Esophagus (tissue), 2 donors: ENCODE data around the gene QARS1. TPM values are rescaled to one million over a fixed set of nuclear protein-coding genes. Genes with fewer than 3 reads are reported as not detected.
A peak's percentile ranks its signal among the peaks of the same experiment; 100 is the strongest.

Experiments
- H3K27ac ChIP-seq, 2 donors: one replicate each; pipeline ENCODE4 v1.5.1; 2013; ENCODE audit warnings: low read depth in 2 of 2, mild to moderate bottlenecking in 2 of 2, inconsistent platforms in 1 of 2, low read length in 1 of 2, moderate library complexity in 1 of 2
- H3K27me3 ChIP-seq, 2 donors: one replicate each; pipeline ENCODE4 v1.6.1; 2013; ENCODE audit warnings: low read length in 2 of 2, control low read depth in 1 of 2, mild to moderate bottlenecking in 1 of 2; ENCODE audit not compliant: insufficient read depth in 2 of 2, control insufficient read depth in 1 of 2
- H3K36me3 ChIP-seq, 2 donors: one replicate each; pipeline ENCODE4 v1.6.1; 2013; ENCODE audit warnings: low read length in 1 of 2; ENCODE audit not compliant: control insufficient read depth in 2 of 2, insufficient read depth in 2 of 2
- H3K4me1 ChIP-seq, 2 donors: one replicate each; pipeline ENCODE4 v1.6.1; 2013; ENCODE audit warnings: low read length in 1 of 2; ENCODE audit not compliant: control insufficient read depth in 2 of 2, insufficient read depth in 2 of 2
- H3K4me3 ChIP-seq, 2 donors: one replicate each; pipeline ENCODE4 v1.5.1; 2013; ENCODE audit warnings: low read length in 2 of 2, mild to moderate bottlenecking in 2 of 2, low read depth in 1 of 2, moderate library complexity in 1 of 2
- H3K9me3 ChIP-seq, 2 donors: one replicate each; pipeline ENCODE4 v1.6.1; 2013; ENCODE audit warnings: mild to moderate bottlenecking in 2 of 2, low read depth in 1 of 2, low read length in 1 of 2, moderate library complexity in 1 of 2; ENCODE audit not compliant: control insufficient read depth in 2 of 2, insufficient read depth in 1 of 2
- WGBS, 2 donors: extraction: QIAGEN DNeasy Blood & Tissue Kit; methylation state at CpG; one replicate each; pipeline ENCODE4 v1.1.7; 2013; 5-methylcytosine and 5-hydroxymethylcytosine counted together
- polyA plus RNA-seq, 2 donors: library from polyadenylated mRNA; stranded (reverse); fragments of 200-250 nt; gene quantifications; one replicate each; pipeline ENCODE4 v1.2.3, GENCODE V29; 2013
- donor health status: healthy with polysubstance abuse.
- donor health status: Bipolar disorder and iron deficiency.

Gene QARS1
- polyA plus RNA-seq, 2 donors = 228 to 237 TPM

DNA sequence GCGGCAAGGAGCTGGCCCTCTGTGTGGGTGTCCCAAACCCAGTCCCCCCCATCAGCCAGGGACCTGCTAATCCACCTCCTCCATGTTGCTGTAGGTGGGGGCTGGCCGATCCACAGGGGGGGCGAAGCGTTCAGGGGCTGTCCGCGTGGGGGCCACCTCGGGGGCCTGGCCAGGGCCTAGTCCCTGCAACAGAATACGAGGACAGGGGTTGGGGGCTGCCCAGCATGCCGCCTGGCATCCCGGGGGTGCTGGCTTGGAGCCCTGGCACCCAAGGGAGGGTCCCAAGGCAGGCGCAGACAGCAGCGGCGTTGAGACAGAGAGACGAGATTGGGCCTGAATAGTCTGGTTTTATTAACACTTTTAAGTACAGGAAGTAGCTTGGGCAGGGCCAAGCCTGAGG, 3.8 kb upstream of the QARS1 start:
- Histone ChIP-seq H3K36me3 (peaks cover 12 to 56% of the 10 kb centered on the region in 2 donors), H3K9me3 (no peaks in the 10 kb centered on the region), H3K4me1 (peaks cover 2 to 7% of the 10 kb centered on the region in 2 donors), H3K27me3 (no peaks in the 10 kb centered on the region), H3K27ac (no peak overlapping the region), H3K4me3 (no peak overlapping the region)
- WGBS, 2 donors = 77 to 81% methylated on average over 14 of the region's 14 CpGs

- H3K4me1 ChIP-seq = peaks cover 5 to 11% of the 10 kb centered on the region in 2 donors
- peaks cover 28 to 46% of the 10 kb centered on the region in 2 donors for H3K36me3 ChIP-seq
- no peaks in the 10 kb centered on the region for H3K9me3 ChIP-seq
- H3K27me3 ChIP-seq = no peaks in the 10 kb centered on the region
- 3 to 4% methylated on average over 8 of the region's 8 CpGs for WGBS, 2 donors
- peak overlapping the region; percentile 90 to 96 for H3K27ac ChIP-seq
- H3K4me3 ChIP-seq = peak overlapping the region; percentile 96 to 98
Observed at GRCh38 chr3:49104052-49104426, 518 bp downstream of the QARS1 start.

DNA sequence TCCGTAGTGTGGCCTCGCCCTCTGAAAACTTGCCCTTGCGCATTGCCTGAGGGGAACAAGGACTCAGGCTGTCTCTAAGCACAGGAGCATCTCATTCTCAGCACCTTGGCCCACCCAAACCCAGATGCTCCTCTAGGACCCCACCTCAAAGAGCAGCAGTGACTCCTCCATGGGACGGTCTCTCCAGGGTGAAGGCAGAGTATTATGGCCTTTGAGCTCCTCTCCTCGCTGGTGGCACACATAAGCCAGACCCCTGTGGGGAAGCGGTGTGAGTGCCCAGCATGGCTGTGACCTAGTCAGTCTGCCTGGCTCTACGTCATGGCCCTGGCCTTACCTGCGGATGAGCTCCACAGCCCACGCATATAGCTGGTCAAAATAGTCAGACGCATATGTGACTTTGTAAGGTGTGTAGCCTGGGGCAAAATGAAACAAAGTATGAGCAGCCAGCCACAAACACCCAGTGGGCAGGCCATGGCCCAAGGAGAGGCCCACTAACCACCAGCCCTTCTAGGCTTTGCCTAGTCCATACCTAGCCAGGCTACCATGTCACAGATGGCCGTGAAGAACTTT, 4.4 kb downstream of the QARS1 start:
- Histone ChIP-seq H3K27me3 (no peaks in the 10 kb centered on the region), H3K4me1 (peaks cover 5 to 11% of the 10 kb centered on the region in 2 donors), H3K4me3 (no peak overlapping the region), H3K9me3 (no peaks in the 10 kb centered on the region), H3K27ac (no peak overlapping the region), H3K36me3 (peaks cover 36 to 45% of the 10 kb centered on the region in 2 donors)
- 92 to 94% methylated on average over 11 of the region's 11 CpGs for WGBS, 2 donors

DNA sequence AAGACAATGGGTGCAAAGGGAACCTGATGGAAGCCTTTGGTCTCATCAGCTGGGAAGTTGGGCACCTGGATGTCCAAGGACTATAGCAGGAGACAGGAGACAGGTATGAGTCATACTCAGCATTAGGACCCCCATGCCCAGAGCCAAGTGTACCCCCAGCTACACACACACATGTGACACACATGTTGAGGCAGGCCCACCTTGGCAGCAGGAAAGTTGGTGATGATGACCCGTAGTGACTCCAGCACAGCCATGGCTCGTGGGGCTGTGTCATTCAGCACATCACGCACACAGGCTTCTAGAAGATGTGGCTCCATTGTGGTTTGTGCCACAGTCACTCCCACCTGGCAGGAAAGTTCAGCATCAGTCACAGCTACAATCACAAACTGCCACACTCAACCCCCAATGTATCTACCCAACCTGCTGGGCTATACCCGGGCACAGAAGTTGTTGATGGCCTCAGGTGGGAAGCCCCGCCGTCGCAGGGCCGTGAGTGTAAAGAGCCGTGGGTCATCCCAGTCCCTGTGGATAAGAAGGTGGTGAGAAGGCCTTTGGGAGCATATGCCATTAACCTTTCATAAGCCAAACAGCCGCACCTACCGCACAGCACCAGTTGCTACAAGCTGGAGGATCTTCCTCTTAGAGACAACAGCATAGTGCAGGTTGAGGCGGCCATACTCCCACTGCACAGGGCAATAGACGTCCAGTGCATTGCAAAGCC, 5.5 kb downstream of the QARS1 start:
- H3K4me3 ChIP-seq = no peak overlapping the region
- WGBS, 2 donors = 86 to 89% methylated on average over 13 of the region's 13 CpGs
- peaks cover 36 to 45% of the 10 kb centered on the region in 2 donors for H3K36me3 ChIP-seq
- H3K27me3 ChIP-seq = no peaks in the 10 kb centered on the region
- no peak overlapping the region for H3K27ac ChIP-seq
- H3K4me1 ChIP-seq = peaks cover 5 to 13% of the 10 kb centered on the region in 2 donors
- H3K9me3 ChIP-seq = no peaks in the 10 kb centered on the region

DNA sequence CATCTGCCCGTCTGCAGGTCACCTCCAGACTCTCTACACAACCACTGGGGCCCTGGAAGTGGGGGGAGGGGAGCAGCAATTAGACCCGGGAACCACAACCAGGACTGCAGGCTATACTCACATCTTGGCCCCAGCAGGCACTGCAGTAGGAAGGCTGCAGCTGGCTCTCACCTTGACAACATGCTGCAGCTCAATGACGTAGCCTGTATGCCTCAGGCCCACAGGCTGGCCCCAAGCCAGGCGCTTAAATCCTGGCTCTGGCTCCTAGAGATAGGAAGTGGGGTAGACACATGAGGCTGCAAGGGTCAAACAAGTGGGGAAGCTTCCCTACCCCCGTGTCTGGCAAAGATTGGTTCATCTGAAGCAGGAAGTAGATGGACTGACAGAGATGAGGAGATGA, 6.1 kb downstream of the QARS1 start:
- peaks cover 36 to 45% of the 10 kb centered on the region in 2 donors for H3K36me3 ChIP-seq
- 40 to 44% methylated on average over 5 of the region's 5 CpGs for WGBS, 2 donors
- peaks cover 3 to 7% of the 10 kb centered on the region in 2 donors for H3K4me1 ChIP-seq
- no peaks in the 10 kb centered on the region for H3K27me3 ChIP-seq
- no peak overlapping the region for H3K4me3 ChIP-seq
- H3K27ac ChIP-seq = no peak overlapping the region
- H3K9me3 ChIP-seq = no peaks in the 10 kb centered on the region

DNA sequence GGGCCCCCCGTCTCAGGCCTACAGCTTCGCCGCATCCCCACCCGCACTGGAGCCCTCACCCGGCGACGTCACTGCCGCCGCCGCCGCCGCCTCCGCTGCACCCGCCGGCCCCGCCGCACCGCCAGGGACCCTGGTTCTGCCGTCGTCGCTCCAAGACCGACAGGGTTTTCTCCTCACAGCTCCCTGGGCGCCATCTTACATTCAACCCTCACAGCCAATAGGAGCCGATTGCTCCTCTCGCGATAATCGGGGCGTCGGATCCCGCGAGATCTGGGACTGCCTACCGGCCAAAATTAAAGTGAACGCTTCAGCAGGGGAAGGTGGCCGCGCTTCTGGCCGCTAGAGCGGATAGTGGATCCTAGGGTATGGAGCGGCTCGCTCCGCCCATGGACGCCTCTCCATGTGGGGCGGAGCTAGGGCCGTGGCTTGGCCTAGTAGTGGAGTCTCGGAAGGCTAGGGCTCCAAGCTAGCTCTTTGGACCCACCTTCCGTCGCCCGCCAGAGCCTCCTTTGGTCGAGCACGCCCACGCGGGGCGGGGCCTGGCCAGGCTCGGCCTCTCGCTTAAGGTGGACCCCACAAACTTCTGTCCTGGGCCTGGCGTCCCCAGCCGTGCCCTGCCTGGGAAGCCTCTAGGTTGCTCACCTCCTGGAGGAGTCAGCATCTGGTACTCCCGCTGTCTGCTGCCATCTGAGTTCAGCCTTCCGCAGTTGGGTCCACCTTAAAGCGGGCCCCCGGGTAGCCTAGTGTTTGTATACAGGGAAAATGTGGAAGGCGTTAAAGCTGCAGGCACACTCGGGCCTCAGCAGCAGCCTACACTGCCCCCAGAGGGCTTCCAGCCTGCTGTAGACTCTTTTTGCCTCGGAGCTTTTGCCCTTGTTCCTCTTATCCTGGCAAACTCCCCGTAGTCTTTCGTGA, 10.4 kb downstream of the QARS1 start, which contains the start of gene QRICH1:
Gene QRICH1 (minus strand): TSS at position 219 of the 915 bp plus-strand sequence. CDS start 17,054 bp downstream, outside the sequence.
- no peaks in the 10 kb centered on the region for H3K9me3 ChIP-seq
- peak within 1 kb of the TSS; percentile 99 to 100 for H3K27ac ChIP-seq
- 1% methylated on average over 64 to 65 of the region's 65 CpGs for WGBS, 2 donors
- H3K27me3 ChIP-seq = no peaks in the 10 kb centered on the region
- H3K36me3 ChIP-seq = peaks cover 12 to 18% of the 10 kb centered on the region in 2 donors
- peak within 1 kb of the TSS; percentile 93 to 98 for H3K4me3 ChIP-seq
- H3K4me1 ChIP-seq = peaks cover 0 to 2% of the 10 kb centered on the region in 2 donors

- peaks cover 0 to 2% of the 10 kb centered on the region in 2 donors for H3K4me1 ChIP-seq
- H3K36me3 ChIP-seq = peaks cover 3 to 9% of the 10 kb centered on the region in 2 donors
- H3K27me3 ChIP-seq = no peaks in the 10 kb centered on the region
- H3K27ac ChIP-seq = peak overlapping the region; percentile 99 to 100
- H3K9me3 ChIP-seq = no peaks in the 10 kb centered on the region
- 0% methylated on average over 72 to 86 of the region's 86 CpGs for WGBS, 2 donors
- H3K4me3 ChIP-seq = peak overlapping the region; percentile 93 to 98
Observed at GRCh38 chr3:49092938-49093852, 11.4 kb downstream of the QARS1 start.

DNA sequence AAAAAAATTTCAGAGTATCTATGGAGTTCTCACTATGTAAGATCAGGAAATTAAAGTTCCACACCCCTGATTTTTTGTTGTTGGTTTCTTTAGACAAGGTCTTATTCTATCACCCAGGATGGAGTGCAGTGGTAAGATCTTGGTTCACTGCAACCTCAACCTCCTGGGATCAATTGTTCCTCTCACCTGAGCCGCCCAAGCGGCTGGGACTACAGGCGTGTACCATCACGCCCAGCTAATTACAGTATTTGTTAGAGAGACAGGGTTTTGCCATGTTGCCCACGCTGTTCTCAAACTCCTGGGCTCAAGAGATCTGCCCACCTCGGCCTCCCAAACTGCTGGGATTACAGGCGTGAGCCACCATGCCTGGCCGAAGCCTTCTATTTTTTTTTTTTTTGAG, 23.1 kb downstream of the QARS1 start:
- Histone ChIP-seq H3K27me3 (no peaks in the 10 kb centered on the region), H3K9me3 (no peaks in the 10 kb centered on the region), H3K4me3 (no peak overlapping the region), H3K36me3 (peaks cover 6 to 8% of the 10 kb centered on the region in 2 donors), H3K27ac (peak overlapping the region; percentile 47 to 64), H3K4me1 (no peaks in the 10 kb centered on the region)
- WGBS, 2 donors = 60 to 80% methylated on average over 8 of the region's 8 CpGs
